Parathyroid adenoma (tissue), 2 donors: Measurements from ENCODE around the gene PPM1L.

Experiments used
- H2AFZ ChIP-seq: fragments of 300-600 bp; sonication (generic); one replicate; pipeline ENCODE4 v1.7.0; 2017; ENCODE audit warnings: antibody characterized with exemption, mild to moderate bottlenecking
- H3K27ac ChIP-seq: fragments of 300-600 bp; sonication (generic); one replicate; pipeline ENCODE4 v1.7.0; 2017
- H3K27me3 ChIP-seq: fragments of 300-600 bp; sonication (generic); one replicate; pipeline ENCODE4 v1.7.0; 2017; ENCODE audit warnings: low read length; ENCODE audit not compliant: control insufficient read depth, insufficient read depth
- H3K36me3 ChIP-seq: fragments of 300-600 bp; sonication (generic); one replicate; pipeline ENCODE4 v1.7.0; 2017; ENCODE audit warnings: low read length; ENCODE audit not compliant: control insufficient read depth, insufficient read depth
- H3K4me1 ChIP-seq: fragments of 300-600 bp; sonication (generic); one replicate; pipeline ENCODE4 v1.7.0; 2017; ENCODE audit warnings: control low read depth
- H3K4me2 ChIP-seq: fragments of 300-600 bp; sonication (generic); one replicate; pipeline ENCODE4 v1.7.0; 2017; ENCODE audit warnings: low read length
- H3K4me3 ChIP-seq: fragments of 300-600 bp; sonication (generic); one replicate; pipeline ENCODE4 v1.7.0; 2017; ENCODE audit warnings: low read depth, low read length
- H3K79me2 ChIP-seq: fragments of 300-600 bp; sonication (generic); one replicate; pipeline ENCODE4 v1.7.0; 2017; ENCODE audit warnings: control low read depth
- H3K9ac ChIP-seq: fragments of 300-600 bp; sonication (generic); one replicate; pipeline ENCODE4 v1.7.0; 2017; ENCODE audit warnings: mild to moderate bottlenecking
- H3K9me3 ChIP-seq: fragments of 300-600 bp; sonication (generic); one replicate; pipeline ENCODE4 v1.7.0; 2017; ENCODE audit warnings: low read length; ENCODE audit not compliant: control insufficient read depth
- TF ChIP-seq, protein P1 (sequence below): fragments of 300-600 bp; sonication (generic); IDR thresholded peaks from one replicate; pipeline ENCODE4 v1.7.0; 2017; ENCODE audit warnings: antibody characterized with exemption, mild to moderate bottlenecking
- donor health status: primary hyperparathyroidism.

The PPM1L gene

DNA sequence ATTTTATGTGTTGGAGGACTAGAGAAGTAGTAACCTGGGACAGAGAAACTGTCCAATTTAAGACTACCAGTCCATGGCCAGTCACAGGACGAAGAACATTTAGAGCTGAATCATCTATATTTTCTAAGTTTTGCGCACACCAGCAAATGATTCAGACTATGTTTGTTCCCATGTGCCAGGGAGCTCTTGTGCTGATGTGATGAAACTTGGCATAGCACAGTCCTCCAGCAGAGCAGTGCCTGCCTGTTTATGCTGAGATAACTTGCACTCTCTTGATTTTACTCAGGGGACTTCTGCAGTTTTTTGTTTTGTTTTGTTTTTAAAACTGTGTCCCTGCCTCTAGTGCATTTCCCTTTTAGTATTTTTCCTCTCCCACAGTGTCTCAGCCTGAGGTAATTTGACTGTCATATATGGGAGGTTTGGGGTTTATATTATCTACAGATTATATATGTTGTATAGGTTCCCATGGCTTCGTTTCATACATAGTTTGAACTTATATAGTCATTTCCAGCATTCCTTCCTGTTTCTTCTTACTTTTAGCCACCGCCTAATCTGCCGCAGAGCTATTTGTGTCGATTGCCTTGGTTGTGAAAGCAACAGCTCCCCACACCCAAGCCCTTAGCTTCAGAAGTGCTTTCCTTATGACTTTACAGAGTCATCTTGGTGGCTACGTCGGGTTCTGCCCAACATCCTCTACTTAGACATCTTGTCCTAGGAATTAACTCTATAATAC is 45.5 kb downstream of the PPM1L start:
- H3K9me3 ChIP-seq, result no peaks in the 10 kb centered on the region
- peak overlapping the region; percentile 28 for H2AFZ ChIP-seq
- H3K36me3 ChIP-seq, result no peaks in the 10 kb centered on the region
- H3K4me2 ChIP-seq, result peak overlapping the region; percentile 46
- H3K79me2 ChIP-seq, result peaks cover 16% of the 10 kb centered on the region
- H3K27ac ChIP-seq, result peak overlapping the region; percentile 74
- H3K9ac ChIP-seq, result no peak overlapping the region
- TF ChIP-seq, protein P1, sequence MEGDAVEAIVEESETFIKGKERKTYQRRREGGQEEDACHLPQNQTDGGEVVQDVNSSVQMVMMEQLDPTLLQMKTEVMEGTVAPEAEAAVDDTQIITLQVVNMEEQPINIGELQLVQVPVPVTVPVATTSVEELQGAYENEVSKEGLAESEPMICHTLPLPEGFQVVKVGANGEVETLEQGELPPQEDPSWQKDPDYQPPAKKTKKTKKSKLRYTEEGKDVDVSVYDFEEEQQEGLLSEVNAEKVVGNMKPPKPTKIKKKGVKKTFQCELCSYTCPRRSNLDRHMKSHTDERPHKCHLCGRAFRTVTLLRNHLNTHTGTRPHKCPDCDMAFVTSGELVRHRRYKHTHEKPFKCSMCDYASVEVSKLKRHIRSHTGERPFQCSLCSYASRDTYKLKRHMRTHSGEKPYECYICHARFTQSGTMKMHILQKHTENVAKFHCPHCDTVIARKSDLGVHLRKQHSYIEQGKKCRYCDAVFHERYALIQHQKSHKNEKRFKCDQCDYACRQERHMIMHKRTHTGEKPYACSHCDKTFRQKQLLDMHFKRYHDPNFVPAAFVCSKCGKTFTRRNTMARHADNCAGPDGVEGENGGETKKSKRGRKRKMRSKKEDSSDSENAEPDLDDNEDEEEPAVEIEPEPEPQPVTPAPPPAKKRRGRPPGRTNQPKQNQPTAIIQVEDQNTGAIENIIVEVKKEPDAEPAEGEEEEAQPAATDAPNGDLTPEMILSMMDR, result no peak
- H3K27me3 ChIP-seq, result no peaks in the 10 kb centered on the region
- no peak overlapping the region for H3K4me3 ChIP-seq
- peaks cover 61% of the 10 kb centered on the region for H3K4me1 ChIP-seq

- peaks cover 26% of the 10 kb centered on the region for H3K79me2 ChIP-seq
Measured at GRCh38 chr3:160804762-160805161, 48.7 kb downstream of the PPM1L start.

GRCh38 chr3:160806094-160806493 is 50.1 kb downstream of the PPM1L start:
- H3K4me2 ChIP-seq, result no peak overlapping the region
- H2AFZ ChIP-seq, result no peak overlapping the region
- H3K27ac ChIP-seq, result no peak overlapping the region
- TF ChIP-seq, protein P1, result no peak
- H3K4me1 ChIP-seq, result peaks cover 75% of the 10 kb centered on the region
- H3K27me3 ChIP-seq, result no peaks in the 10 kb centered on the region
- no peaks in the 10 kb centered on the region for H3K36me3 ChIP-seq
- H3K79me2 ChIP-seq, result peaks cover 26% of the 10 kb centered on the region
- H3K9me3 ChIP-seq, result no peaks in the 10 kb centered on the region
- no peak overlapping the region for H3K4me3 ChIP-seq
- no peak overlapping the region for H3K9ac ChIP-seq

More at GRCh38 chr3:160804762-160805161, 48.7 kb downstream of the PPM1L start:
- TF ChIP-seq, protein P1, result no peak
- Histone ChIP-seq H3K4me1 (peaks cover 64% of the 10 kb centered on the region), H3K9ac (no peak overlapping the region), H3K9me3 (no peaks in the 10 kb centered on the region), H3K27me3 (no peaks in the 10 kb centered on the region), H2AFZ (no peak overlapping the region), H3K27ac (peak overlapping the region; percentile 68), H3K4me2 (no peak overlapping the region), H3K4me3 (no peak overlapping the region), H3K36me3 (no peaks in the 10 kb centered on the region)

DNA sequence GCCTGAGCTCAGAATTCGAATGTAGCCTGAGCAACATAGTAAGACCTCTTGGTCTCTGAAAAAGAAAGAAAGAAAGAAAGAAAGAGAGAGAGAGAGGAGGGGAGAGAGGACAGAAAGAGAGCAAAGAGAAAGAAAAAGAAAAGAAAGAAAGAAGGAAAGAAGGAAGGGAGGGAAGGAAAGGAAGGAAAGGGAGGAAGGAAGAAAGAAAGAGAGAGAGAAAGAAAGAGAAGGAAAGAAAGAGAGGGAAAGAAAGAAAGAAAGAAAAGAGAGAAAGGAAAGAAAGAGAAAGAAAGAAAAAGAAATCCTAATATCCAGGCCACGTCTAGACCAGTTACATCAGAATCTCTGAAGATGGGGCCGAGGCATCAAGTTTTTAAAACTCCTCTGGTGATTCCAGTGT is 50.7 kb downstream of the PPM1L start:
- Histone ChIP-seq H3K27ac (no peak overlapping the region), H3K79me2 (peaks cover 26% of the 10 kb centered on the region), H3K36me3 (no peaks in the 10 kb centered on the region), H3K4me2 (no peak overlapping the region), H3K4me3 (no peak overlapping the region), H3K9me3 (no peaks in the 10 kb centered on the region), H2AFZ (no peak overlapping the region), H3K9ac (no peak overlapping the region), H3K27me3 (no peaks in the 10 kb centered on the region), H3K4me1 (peaks cover 79% of the 10 kb centered on the region)
- TF ChIP-seq, protein P1, result no peak

DNA sequence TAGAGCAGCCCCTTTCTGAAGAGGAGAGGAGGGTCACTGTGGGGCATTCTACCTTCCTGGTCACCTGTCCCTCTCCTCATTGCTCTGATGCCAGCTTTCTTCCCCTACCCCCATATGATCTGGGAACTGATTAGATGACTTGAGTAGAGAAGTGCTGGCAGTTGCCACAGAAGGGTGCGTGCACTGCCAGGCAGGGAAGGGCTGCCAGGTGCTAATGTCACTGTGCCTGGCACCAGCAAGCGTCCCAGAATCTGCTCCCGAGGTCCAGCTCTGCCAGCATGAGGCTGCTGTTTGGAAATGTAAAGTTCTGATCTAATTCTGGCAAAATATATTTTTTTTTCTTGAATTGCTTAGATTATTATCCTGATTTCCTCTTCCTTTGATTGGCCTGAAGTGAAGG is 52.8 kb downstream of the PPM1L start:
- TF ChIP-seq, protein P1, result no peak
- Histone ChIP-seq H3K4me1 (peaks cover 76% of the 10 kb centered on the region), H3K27ac (peak overlapping the region; percentile 77)

More for the DNA sequence above, 52.8 kb downstream of the PPM1L start:
- Histone ChIP-seq H3K4me3 (peak overlapping the region; percentile 3), H3K79me2 (peaks cover 24% of the 10 kb centered on the region), H3K36me3 (no peaks in the 10 kb centered on the region), H2AFZ (no peak overlapping the region), H3K9me3 (no peaks in the 10 kb centered on the region), H3K9ac (no peak overlapping the region), H3K4me2 (peak overlapping the region; percentile 6), H3K27me3 (no peaks in the 10 kb centered on the region)
